Activated T-helper 9 cell treated with anti-CD3 and anti-CD28 coated beads, Interleukin-2, amount 50 U/mL, for 16 hours (primary cell): ENCODE results near the gene SLC13A3.
A peak's percentile ranks its signal among the peaks of the same experiment; 100 is the strongest.

Experiments
- DNase-seq: peaks from one replicate; pipeline ENCODE4 v3.0.0-alpha.2; 2020; ENCODE audit warnings: low read depth

SLC13A3 gene, protein sequence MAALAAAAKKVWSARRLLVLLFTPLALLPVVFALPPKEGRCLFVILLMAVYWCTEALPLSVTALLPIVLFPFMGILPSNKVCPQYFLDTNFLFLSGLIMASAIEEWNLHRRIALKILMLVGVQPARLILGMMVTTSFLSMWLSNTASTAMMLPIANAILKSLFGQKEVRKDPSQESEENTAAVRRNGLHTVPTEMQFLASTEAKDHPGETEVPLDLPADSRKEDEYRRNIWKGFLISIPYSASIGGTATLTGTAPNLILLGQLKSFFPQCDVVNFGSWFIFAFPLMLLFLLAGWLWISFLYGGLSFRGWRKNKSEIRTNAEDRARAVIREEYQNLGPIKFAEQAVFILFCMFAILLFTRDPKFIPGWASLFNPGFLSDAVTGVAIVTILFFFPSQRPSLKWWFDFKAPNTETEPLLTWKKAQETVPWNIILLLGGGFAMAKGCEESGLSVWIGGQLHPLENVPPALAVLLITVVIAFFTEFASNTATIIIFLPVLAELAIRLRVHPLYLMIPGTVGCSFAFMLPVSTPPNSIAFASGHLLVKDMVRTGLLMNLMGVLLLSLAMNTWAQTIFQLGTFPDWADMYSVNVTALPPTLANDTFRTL

DNA sequence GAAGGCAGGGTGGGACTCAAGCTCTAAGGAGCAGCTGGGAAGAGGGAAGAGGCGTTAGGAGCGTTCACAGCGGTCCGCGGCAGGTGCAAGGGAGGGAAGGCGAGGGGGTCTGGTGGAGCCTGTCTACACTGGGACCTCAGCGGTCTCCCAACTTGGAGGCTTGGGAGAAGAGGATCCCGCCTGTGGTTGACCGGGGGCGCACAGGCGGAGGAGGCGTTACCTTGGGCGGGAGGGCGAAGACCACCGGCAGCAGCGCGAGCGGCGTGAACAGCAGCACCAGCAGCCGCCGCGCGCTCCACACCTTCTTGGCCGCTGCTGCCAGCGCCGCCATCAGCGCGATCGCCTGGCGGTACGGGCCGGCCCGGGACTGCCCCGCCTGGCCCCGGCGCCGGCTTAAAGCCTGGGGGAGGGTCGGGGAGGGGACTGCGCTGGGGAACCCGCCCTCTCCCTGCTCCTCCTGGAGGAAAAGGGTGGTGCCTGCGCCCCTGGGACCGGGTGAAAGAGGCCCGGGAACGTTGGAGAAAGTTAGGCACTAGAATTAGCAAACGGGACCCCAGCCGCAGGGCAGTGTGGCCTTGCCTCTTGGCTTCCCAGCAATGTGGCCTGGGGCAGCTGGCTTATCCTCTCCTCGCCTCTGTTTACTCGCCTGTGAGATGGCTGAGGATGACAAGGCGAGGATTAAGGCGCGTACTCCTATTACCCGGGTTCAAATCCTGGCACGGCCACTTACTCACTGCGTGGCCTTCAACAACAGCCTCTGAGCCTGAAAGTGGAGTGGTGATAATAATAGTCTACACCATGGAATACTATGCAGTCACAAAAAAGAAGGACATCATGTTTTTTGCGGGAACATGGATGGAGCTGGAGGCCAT, at the start of gene SLC13A3:
SLC13A3 (minus strand) TSS at position 369 of the 872 bp plus-strand sequence; CDS start at position 331, 38 bp downstream.
- no peak for DNase-seq

DNA sequence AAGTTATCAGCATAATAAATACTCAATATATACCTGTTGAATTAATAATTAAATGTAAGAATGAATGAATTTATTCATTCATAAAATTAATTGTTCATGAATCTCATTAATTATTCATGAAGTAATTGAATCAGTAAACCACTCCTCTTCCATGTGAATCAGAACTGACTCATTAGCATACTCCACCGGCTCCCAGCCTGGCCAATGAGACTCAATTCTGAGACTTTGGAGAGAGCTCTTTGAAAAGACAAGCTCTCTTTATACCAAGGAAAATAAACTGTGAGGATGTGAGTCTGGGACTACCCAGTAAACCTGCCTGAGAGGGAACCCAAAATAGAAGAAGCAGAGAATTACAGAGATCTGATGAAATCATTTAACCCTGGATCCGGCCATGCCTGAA, 49.8 kb upstream of the SLC13A3 start:
- no peak for DNase-seq

DNA sequence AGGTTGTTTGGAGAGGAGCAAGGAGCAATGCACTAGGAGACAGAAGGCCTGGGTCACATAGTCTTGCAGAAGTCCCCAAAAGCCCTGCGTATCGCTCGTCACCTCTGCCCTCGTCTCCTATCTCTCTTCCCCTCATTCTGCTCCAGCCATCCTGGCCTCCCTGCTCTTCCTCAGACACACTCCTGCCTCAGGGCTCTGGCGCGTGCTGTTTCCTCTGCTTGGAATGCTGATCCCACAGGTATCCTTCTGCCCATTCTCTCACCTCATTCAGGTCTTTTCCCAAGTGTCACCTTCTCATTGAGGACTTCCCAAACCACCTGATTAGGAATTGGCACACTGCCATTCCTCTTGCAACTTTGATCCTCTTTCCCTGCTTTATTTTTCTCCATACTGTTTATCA, 49.2 kb upstream of the SLC13A3 start:
- DNase-seq, result no peak

DNA sequence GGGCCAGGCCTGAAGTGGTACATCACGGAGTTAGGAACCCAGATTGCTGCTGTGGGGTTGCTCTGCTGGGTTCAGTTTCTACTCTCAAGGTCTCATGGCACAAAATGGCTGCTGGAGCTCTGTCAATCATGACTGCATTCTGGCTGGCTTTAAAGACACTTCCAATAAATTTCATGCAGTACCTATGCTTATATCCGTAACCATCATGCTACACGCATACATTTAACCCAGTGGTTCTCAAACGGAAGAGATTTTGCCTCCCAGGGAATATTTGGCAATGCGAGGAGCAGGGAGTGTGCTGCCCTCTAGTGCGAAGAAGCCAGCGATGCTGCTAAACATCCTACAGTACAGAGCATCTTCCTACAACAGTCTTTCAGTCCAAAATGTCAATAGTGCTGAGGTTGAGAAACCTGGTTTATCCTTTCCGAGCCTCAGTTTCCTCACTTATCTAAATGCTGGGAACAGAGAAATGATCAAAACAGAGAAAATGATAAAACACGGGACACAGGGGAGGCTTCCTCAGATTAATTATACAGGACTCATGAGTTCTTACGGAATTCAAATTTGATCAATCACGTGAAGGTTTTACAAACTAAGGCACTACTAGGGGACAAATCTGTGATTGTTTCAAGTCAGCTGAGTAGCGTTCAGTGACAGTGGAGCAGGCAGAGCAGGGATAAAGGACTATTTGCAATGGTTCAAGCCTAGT, 48.5 kb upstream of the SLC13A3 start:
- no peak for DNase-seq

DNA sequence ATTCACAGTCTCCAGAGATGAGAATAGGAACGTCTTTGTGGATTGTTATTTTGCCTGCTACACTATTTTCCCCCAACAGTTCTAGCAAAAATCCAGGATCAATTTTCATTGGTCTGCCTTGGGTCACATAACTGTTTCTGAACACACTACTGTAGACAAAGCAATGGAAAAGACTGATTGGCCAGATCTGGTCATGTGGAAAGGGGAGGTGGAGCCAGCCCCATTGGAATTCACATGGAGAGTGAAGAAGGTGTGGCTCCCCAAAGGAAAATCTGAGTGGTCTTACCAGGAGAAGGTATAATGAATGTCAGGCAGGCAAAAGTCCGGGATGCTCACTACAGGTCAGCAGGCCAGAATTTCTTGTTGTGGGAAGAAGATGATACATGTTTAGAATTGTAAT, 47.5 kb upstream of the SLC13A3 start:
- no peak for DNase-seq

DNA sequence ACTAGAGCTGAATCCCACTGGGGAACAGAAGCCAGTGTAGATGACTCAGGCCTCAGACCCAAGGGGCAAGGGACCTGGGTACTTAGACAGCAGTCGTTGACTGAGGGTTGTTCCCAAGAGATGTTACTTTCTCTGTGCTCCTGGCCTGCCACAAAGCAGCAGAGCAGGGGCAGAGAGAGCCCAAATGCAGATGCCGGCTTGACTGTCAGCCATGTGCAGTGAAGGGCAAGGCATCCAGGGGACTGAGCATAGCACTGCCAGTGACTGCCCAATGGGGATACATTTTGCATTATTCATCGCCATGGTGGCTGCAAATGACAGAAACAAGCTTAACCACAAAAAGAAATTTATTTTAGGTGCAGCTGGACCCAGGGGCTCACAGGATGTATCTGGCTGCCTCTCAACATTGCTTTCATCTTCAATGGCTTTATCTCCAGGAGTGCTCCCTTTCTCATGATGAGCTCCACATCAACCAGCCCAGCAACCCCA, 45.6 kb upstream of the SLC13A3 start:
- no peak for DNase-seq

DNA sequence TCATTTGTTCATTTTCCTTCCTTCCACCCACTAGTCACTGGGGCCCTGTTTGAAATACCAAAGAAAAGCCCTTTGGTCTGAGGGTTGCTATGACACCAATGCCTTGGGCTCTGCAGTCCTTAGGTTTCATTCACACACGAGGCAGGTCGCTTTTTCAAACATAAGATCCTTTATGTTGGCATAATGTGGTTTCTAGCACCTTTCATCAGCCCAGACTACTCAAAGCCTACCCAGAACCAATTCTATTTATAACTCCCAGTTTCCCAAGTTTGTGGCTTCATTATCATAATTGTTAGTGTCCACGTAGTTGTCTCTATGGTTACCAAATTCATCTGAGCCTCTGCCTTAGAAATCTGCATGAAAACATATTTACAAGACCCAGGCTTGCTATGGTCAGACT, 44.6 kb upstream of the SLC13A3 start:
- no peak for DNase-seq

DNA sequence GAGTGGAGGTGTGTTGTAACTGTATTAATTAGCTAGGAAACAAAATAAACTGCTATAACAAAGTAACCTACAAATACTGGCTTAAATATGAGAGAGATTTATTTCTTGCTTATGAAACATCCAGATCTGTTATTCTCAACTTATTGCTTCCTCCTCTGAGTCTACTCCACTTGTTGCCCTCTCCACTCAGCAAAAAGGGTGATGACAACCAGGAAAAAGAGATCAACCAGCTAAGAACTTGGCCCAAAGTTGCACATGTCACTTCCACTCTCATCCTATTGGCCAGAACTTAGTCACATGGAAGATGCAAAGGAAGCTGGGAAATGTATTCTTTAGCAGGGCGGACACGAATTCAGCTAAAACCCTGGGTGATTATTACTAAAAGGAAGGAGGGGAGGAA, 43.2 kb upstream of the SLC13A3 start:
- no peak for DNase-seq

DNA sequence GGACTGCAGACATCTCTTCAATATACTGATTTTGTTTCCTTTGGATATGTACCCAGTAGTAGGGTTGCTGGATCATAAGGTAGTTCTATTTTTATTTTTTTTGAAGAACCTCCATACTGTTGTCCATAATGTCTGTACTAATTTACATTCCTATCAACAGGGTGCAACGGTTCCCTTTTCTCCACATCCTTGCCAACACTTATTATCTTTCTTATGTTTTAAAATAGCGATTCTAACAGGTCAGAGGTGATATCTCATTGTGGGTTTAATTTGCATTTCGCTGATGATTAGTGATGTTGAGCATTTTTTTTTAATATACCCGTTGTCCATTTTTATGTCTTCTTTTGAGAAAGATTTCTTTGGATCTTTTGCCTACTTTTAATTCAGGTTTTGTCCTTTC, 39.9 kb upstream of the SLC13A3 start:
- DNase-seq, result no peak

DNA sequence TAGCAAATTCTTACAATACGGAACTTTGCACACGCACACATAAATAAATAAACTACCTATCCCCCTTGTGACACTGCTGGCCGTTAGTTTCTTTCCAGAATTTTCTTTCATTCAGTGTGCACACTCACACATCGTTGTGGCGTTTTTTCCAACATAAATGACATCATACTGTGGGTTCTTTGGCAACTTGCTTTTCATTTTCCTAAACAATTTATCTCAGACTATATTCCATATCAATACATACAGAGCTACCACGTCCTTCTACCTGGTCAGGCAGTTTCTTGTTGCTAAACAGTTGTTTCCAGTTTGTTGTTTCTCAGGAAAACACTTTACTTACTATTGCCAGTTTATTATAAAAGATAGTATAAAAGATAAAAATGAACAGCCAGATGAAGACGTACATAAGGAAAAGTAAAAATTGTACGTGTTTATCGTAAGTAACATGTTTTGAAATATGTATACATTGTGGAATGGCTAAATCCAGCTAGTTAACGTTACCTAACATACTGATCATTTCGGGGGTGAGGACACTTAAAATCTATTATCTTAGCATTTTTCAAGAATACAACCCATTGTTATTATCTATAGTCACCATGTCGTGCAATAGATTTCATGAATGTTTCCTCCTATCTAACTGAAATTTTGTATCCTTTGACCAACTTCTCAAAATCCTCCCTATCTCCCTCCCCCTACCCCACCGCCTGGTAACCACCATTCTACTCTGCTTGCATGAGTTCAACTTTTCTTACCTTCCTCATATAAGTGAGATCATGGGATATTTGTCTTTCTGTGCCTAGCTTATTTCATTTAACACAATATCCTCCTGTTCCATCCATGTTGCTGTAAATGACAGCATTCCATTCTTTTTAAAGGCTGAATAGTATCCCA, 39.2 kb upstream of the SLC13A3 start:
- DNase-seq, result no peak

DNA sequence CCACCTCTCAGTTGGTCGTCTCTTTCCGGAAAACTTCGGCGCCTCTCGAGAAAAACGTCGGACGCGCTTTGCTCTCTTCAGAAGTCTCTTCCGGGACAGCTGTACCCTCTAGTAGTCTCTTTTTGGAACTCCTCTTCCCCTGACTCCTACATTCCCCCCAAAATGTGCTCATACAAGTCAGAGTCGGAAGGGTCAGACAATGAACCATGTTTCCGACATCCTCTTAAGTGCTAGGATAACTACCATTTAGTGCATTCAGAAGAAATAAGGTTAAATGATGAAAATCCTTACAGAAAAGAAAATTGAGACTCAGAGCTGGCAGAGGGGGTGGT, 38.5 kb upstream of the SLC13A3 start:
- no peak for DNase-seq

DNA sequence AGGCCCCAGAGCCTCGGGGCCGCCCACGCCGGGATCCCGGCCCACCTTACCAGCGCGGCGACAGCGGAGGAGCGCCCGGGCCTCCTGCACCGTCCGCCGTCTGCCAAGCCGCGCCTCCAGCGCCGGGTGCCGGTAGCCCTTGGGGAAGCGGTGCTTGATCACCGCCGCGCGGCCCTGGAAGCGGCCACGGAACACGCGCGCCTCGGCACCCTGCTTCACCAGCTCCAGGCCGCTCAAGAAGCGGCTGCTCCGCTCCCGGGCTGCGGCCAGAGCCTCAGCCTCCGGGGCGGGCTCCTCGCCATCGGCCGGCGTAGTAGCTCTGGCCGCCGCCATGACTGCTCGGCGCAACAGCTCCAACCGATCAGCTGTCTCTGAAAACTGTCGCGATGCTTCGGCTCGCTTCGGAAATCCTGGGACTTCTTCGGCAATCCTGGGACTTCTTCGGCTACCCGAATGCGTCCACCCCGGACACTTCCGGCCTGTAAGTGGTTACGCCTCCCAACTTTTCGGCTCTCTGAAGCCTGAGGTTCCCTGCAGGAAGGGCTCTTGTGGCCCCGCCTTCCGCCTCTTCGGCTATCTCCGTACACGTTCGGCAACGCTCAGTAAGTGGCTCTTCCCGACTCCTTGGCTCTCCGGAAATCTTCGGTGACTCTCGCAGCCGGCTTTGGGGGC, 38.0 kb upstream of the SLC13A3 start, which contains the start of gene TP53RK:
TP53RK (minus strand) TSS at position 363 of the 672 bp plus-strand sequence; CDS start at position 333, 30 bp downstream.
- DNase-seq, result peak; percentile 90

DNA sequence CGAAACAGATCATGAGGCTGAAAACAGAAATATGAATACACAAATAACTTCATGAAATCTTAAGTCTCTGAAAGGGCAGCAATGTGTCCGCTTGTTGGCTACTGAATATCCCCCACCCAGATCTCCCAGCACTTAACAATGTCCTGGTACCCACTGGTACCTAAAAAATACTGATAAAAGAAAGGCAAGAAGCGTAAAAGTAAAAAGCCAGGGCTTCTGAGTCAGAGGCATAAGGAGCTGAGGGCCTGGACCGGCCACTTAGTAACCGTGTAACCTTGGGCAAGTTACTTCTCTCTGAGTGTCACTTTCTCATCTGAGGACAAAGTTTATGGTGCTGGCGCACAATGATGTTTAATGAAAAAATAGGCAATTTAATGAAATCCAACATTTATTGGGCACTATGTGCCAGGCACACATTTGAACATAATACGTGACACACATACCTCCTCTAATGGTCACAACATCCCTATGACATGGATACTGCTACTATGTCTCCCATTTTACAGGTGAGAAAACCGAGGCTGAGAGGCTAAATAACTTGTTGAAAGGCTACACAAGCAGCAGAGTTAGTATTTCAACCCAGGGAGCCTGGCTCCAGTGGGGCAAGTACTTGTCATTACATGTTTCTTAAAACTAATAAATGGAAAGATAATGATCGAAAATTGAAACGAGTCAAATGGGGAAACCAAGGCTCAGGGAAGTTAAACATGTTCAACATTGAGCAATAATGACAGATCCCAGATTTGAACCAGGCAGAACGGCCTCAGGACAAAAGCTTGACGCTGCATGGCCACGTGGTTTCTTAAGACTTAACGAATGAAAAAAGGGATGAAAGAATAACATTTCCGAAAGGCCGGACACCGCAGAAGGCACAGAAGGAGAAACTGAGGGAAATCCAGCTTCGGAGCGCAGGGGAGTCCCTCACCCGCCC, 37.2 kb upstream of the SLC13A3 start:
- DNase-seq, result no peak

DNA sequence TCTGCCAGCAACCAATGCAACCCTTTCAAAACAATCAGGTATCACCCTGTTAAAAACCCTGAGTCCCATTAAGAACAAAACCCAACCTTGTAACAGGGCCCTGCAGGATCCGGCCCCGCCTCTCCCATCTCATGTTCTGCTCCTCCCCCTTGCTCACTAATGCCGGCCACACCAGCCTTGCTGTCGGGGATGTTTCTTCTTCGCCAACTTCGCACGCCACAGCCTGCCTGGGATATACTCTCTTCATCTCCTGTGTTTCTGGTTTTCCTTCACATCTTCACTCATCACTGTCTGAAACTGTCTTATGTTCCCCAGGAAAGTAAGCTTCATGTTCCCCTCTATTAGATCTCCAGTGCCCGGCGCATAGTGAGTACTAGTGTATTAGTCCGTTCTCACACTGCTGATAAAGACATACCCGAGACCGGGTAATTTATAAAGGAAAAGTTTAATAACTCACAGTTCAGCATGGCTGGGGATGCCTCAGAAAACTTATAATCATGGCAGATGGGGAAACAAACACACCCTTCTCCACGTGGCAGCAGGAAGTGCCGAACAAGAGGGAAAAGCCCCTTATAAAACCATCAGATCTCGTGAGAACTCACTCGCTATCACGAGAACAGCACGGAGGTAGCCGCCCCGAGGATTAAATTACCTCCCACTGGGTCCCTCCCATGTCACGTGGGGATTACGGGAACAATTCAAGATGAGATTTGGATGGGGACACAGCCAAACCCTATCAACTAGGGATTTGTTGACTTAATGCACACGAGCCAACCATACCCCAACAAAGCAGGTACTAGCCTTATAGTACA, 32.9 kb upstream of the SLC13A3 start:
- DNase-seq, result no peak

DNA sequence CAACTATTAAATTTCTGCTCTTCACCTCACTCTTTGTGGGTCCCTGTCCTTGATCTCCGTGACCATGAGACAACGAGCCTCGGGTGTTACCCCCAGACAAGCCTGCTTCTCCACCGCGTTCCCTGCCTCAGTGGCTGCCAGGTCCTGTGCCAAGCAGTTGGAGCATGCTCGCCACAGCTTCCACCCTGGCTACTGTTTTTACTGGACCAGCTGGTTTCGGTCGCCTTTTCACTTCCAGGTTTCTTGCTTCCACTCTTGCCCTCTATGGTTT, 32.3 kb upstream of the SLC13A3 start:
- no peak for DNase-seq

DNA sequence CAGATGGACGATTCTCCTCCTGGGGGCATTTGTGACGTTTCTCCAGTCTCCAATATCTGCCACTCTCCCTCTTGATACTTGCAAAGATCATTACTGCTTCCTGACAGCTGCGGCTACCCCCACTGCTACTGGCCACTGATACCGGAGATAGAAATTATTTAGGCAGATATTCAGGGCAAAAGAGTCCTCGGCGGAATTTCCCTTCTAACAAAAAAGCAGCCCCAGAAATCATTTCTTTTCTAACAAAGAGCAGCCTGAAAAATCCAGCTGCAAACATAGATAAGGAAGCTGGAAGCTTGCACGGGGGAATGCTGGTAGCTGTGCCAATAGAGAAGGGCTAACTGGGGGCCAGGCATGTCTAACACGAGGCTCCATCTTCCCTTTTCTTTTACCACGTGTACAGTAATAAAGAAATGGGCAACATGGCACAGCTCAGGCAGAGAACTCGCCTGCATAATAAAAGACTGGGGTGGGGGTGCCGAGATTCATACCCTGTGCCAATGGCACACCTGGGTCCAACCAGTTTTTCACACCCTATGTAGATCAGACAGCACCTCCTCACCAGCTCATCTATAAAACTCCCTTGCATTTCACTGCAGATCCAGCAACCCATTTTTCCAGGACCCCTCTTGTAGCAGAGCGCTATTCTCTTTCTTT, 31.9 kb upstream of the SLC13A3 start:
- DNase-seq, result no peak

DNA sequence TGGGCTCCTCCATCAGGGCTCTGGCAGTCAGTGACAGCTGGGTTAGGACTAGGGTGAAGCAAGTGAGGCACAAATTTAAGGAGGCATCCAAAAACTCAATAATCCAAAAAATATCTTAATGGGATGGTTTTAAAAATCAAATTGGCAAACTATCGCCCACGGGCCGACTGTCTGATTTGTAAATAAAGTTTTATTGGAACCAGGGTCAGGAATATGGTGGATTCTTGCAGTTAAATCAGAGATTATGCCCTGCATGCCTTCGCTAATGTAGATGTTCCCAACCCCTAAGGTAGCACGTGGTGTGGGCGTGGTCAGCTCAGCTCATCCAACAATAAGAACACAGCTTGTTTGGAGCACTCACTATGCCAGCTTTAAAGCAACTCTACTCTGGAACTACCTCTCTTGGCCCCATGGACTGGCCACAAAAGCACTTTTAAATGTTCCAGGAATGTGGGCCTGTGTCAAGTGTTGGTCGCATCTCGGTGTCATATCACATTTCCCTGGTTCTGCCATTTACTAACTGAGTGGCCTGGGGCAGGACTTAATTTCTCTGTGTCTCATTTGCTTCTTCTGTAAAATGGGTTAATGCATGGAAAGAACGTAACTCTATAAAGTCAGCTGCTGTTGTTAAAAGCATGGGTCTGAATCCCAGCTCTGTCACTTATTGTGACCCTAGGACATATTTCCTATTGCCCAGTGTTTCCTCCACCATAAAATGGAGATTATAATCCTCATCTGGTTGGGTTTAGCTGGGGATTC, 31.0 kb upstream of the SLC13A3 start:
- no peak for DNase-seq
